ENCODE data around the gene KRT3.

DNA sequence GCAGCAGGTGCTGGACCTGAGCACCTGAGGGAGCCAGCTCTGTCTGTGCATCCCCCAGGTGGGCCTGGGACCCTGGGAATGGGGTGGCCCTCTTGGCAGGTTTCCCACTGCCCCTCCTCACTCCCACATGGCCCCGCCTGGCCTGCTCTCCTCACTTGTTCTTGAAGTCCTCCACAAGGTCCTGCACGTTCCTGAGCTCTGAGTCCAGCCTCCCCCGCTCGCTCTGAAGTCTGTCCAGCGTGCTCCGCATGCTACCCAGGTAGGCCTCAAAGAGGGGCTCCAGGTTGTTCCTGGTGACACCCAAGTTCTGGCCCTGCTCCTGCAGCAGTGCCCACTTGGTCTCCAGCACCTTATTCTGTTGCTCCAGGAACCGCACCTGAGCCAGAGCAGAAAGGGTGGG is 35.3 kb upstream of the KRT3 start:
- TF ChIP-seq, protein P1, sequence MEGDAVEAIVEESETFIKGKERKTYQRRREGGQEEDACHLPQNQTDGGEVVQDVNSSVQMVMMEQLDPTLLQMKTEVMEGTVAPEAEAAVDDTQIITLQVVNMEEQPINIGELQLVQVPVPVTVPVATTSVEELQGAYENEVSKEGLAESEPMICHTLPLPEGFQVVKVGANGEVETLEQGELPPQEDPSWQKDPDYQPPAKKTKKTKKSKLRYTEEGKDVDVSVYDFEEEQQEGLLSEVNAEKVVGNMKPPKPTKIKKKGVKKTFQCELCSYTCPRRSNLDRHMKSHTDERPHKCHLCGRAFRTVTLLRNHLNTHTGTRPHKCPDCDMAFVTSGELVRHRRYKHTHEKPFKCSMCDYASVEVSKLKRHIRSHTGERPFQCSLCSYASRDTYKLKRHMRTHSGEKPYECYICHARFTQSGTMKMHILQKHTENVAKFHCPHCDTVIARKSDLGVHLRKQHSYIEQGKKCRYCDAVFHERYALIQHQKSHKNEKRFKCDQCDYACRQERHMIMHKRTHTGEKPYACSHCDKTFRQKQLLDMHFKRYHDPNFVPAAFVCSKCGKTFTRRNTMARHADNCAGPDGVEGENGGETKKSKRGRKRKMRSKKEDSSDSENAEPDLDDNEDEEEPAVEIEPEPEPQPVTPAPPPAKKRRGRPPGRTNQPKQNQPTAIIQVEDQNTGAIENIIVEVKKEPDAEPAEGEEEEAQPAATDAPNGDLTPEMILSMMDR (IDR thresholded peaks at IDR 0.05), result no peak
- TF ChIP-seq POLR2AphosphoS5 (IDR thresholded peaks at IDR 0.05) (no peak), EP300 (IDR thresholded peaks at IDR 0.05) (no peak)
